MG63 (cell line): Measurements from ENCODE around the gene ACRBP. TPM values are rescaled to one million over a fixed set of nuclear protein-coding genes. Genes with fewer than 3 reads are reported as not detected.
"Not testable (repeated sequence)": the region's sequence is repeated elsewhere in the genome, so short reads cannot be mapped to it uniquely, and the experiment has no call there.

Experiments
- DNase-seq: peaks from one replicate; pipeline ENCODE4 v3.0.0-alpha.2; 2020
- H3K27me3 ChIP-seq: fragments of 250-450 bp; sonication (Bioruptor Pico); 2 replicates; pipeline ENCODE4 v1.5.1; 2020; ENCODE audit warnings: mild to moderate bottlenecking, moderate library complexity
- H3K36me3 ChIP-seq: fragments of 250-450 bp; sonication (Bioruptor Pico); 2 replicates; pipeline ENCODE4 v1.5.1; 2020; ENCODE audit warnings: mild to moderate bottlenecking, moderate library complexity
- H3K4me3 ChIP-seq: fragments of 250-450 bp; sonication (Bioruptor Pico); 2 replicates; pipeline ENCODE4 v1.5.1; 2020; ENCODE audit warnings: mild to moderate bottlenecking, moderate library complexity
- H3K9me3 ChIP-seq: fragments of 250-450 bp; sonication (Bioruptor Pico); 2 replicates; pipeline ENCODE4 v1.5.1; 2020; ENCODE audit warnings: mild to moderate bottlenecking, moderate library complexity
- total RNA-seq: library from RNA; depleted of rRNA; stranded (reverse); fragments of >200 nt; shearing (Covaris generic); gene quantifications from 2 replicates; pipeline ENCODE4 v1.2.3, GENCODE V29; 2014; ENCODE audit warnings: low replicate concordance; rRNA removed

ACRBP gene
- total RNA-seq, 1 experiment from 2014 or later = not detected

DNA sequence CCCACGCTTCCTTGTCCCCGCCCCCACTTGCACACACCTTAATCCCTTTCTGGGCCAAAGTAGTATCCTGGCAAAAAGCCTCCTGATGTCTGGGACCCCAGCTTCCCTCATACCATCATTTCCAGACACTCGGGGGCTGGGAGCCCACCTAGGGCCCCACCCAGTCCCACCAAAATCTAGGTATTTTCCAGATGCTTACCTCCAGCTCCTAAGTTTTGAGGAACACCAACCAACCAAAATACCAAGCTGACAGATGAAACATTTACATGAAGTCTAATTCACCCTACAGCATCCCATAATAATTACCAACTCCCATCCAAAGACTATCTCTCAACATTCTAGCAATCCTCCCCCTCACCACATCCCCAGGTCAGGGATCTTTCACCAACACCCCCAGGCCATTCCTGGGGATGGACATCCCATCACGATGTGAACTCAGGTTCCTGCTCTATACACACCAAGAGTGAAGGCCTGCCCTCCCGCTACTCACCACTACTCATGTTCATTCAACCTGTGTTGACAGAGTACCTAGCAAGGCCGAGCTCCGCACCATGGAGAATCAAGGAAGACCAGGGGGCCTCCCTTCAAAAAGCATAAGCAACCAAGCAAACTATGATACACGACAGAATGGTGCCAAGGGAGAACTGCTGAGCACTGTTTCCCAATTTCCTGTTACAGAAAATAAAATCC is 38.5 kb downstream of the ACRBP start:
- H3K9me3 ChIP-seq = no peaks in the 10 kb centered on the region; the same call in 1 of the 2 replicates
- DNase-seq = no peak
- peaks cover 25% of the 10 kb centered on the region for H3K36me3 ChIP-seq
- H3K4me3 ChIP-seq = no peak overlapping the region
- H3K27me3 ChIP-seq = no peaks in the 10 kb centered on the region

DNA sequence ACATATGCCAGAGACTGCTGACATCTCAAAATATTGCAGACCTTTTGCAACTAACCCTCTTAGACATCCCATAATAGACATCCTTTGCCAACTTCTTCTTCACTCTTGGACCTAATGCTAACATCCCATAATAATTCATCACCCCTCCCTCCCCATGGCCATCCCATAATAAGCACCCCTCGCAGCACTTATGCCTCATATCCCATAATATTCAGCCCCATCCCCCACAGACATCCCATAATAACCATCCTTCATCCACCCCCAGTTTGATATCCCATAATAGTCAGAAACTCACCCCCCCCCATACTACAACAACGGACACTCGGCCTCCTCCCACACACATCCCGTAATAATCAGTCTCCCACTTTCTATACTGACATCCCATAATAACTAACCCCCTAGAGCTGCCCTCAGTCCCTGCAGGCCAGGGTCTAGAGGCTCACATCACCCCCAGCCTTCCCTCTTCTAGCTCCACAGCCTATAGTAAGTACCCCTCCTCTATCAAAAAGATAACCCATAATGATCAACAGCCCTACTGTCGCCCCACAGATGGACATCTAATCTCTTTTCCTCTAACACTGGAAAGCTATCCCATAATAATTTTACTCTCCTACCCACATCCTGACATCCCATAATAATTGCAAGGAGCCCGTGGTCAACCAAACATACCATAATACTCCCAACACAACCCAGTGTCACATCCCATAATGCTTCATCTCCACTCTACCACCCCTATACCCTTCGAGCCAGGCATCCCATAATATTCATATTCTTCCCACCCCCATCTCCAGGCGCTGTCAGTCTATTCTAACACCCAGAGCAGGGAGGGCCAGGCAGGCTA is 39.3 kb downstream of the ACRBP start:
- H3K27me3 ChIP-seq = no peaks in the 10 kb centered on the region
- DNase-seq = peak; percentile 47
- H3K36me3 ChIP-seq = peaks cover 30% of the 10 kb centered on the region
- H3K4me3 ChIP-seq = peak overlapping the region; percentile 18; the same call in 1 of the 2 replicates
- H3K9me3 ChIP-seq = no peaks in the 10 kb centered on the region; the same call in 1 of the 2 replicates

DNA sequence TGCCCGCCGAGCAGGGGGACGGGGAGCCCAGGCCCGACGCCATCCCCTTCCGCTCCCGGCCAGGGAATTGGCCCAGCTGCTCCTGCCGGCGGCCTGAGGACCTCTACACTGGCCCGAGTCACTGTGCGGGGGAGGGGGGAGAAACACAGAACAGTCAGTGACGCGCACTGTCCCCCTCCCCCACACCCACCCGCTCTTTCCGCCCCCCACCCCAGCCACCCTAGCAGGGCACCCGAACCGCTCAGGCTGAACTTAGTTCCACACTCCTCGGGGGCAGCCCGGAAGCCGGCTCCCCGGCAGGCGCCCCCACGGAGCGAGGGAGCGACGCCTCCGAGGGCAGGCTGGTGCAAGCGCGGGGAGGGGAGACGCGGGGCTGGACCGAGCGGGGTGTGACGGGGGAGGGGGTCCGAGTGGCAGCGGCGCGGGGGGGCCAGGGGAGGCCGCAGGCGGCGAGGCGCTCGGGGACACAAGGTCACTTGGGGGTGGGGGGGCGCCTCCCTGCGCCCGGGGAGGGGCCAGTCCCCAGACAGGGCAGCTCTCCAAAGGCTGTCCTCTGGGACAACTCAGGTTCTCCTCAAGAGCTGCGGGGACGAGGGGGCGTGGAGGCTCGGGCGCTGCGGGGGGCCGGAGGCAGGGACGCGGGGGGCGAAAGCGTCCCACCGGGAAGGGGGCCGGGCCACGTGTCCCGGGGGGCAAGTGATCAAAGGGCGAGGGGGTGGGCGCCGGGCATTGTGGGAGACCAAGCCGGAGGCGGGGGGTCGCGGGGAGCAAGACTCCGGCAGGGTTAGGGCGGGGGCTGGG is 40.7 kb downstream of the ACRBP start:
- no peaks in the 10 kb centered on the region; the same call in 1 of the 2 replicates for H3K9me3 ChIP-seq
- peak overlapping the region; percentile 76 for H3K4me3 ChIP-seq
- H3K27me3 ChIP-seq = no peaks in the 10 kb centered on the region
- peaks cover 45% of the 10 kb centered on the region for H3K36me3 ChIP-seq
- peak; percentile 73 for DNase-seq

DNA sequence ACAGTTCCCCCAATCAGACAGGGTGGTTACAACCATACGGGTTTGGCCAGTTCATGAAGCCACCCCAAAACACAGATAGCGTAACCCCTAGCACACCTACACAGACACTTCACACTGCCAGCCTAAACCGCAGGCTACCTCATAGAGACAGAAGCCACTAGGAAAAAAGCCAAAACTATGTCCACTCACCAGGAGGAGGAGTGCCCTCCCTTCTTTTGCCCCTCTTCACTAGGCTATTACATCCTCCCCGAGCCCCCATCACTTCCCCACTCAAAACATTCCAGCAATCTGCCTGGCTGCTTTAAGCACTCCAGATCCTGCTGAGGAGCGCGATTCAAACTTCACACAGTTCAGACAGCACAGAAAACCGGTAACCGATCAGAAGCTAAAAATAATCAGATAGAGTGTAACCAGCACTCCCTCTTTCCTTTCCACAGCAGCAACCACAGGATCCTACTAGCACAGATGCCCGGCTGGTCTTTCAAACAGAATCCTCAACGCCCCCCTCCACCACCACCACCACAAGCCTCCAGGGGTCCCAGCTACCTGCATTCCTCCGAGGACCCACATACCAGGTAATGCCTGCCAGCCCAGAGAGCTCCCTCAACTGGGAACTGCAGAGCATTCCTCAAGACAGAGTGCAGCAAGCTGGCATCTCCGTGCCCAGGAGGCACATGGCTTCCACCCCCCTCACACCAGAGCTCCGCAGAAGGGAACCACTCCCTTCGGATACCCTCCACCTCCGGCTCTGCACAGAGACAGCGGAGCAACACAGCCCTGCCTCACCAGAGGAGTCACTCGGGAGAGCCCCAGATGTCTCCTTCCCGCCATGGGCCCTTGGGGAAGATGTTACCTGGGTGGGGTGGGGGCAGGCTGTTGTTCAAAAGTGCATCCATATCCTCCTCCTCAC is 41.6 kb downstream of the ACRBP start:
- Histone ChIP-seq H3K4me3 (peak overlapping the region; percentile 76), H3K36me3 (peaks cover 53% of the 10 kb centered on the region), H3K9me3 (no peaks in the 10 kb centered on the region; the same call in 1 of the 2 replicates), H3K27me3 (no peaks in the 10 kb centered on the region)
- DNase-seq = peak; percentile 23

DNA sequence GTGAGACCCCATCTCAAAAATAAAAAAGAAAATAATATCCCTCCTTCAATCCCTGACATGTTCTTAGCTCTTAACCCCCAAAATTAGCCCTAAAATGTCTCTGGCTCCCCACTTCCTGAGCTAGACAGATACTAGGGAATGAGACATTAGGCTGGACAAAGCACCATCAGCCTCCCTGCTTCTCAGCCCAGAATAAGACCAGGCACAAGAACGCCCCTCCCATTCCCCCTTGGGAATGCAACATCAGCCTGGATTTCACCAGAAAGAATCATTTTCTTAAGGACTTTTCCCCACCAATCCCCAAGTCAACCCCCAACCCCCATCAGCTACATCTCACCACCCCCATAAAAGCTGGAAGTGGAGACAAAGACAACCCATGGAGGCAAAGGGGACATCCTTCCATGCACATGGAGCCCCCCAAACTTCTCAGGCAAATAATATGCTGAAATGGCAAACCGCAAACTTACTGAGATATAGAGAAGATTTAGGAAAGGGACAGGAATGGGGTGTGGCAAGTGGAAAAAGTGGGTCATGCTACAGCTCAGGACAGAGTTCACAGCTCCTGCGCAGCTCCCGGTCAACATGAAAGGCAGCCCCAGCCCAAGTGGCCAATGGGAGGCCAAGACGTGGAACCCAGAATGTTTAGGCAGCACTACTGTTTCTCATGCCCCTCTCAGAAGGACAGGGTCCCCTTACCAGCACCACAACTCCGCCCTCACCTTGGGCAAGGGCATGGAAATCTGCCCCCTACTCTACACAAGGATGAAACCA is 42.8 kb downstream of the ACRBP start:
- Histone ChIP-seq H3K4me3 (peak overlapping the region; percentile 76), H3K9me3 (no peaks in the 10 kb centered on the region; the same call in 1 of the 2 replicates), H3K36me3 (peaks cover 66% of the 10 kb centered on the region), H3K27me3 (no peaks in the 10 kb centered on the region)
- DNase-seq = peak; percentile 13

DNA sequence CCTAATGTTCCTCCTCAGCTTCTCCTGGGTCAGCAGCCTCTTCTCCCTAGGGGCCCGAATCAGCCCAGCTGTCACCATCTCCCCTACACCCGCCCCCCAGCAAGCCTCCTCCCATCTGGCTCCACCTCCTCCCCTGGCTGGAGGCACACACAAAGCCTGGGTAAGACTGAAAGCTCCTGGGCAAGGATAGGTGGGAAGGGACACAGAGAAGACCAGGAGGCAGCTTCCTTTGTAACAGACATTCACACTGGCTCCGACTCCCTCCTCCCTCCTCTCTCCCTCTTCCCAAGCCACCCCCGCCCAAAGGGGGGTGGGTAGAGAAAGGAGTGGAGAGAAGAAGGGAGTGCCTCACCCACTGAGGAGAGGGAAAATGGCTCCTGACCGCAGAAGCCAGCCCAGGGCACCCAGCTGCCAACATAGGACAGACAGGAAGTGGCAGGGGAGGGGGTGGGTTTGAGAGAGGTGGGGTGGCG is 44.1 kb downstream of the ACRBP start:
- no peaks in the 10 kb centered on the region for H3K27me3 ChIP-seq
- DNase-seq = peak; percentile 40
- no peak overlapping the region for H3K4me3 ChIP-seq
- peaks cover 75% of the 10 kb centered on the region for H3K36me3 ChIP-seq
- H3K9me3 ChIP-seq = no peaks in the 10 kb centered on the region

DNA sequence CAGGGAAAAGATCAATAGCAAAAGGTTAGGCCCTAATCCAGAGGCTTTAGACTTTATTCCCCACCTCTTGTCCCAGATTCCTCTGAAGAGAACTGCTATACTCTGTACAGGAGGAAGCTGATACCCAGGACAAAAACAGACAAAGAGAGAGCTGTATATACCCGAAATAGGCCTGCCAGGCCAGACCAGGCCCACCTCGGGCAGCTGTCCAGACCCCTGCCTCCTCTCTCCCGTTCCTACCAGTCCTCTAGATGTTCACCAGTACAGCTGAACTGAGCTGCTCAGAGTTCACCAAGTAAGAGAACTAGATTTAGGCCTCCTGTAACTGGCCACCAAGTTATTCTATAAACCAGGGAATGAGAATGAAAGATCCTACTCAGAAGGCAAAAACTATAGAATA is 44.7 kb downstream of the ACRBP start:
- Histone ChIP-seq H3K9me3 (no peaks in the 10 kb centered on the region), H3K4me3 (no peak overlapping the region), H3K36me3 (peaks cover 81% of the 10 kb centered on the region), H3K27me3 (no peaks in the 10 kb centered on the region)
- no peak for DNase-seq

DNA sequence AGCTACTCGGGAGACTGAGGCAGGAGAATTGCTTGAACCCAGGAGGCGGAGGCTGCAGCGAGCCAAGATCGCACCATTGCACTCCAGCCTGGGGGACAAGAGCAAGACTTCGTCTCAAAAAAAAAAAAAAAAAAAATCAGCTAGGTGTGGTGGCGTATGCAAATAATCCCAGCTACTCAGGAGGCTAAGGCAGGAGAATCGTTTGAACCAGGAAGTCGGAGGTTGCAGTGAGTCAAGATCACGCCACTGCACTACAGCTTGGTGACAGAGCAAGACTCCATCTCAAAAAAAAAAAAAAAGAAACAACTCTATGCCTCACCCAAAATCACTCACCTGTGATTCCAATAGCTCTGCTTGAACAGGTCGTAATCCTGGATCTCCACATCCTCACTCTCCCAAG is 51.6 kb downstream of the ACRBP start:
- H3K27me3 ChIP-seq, DNase-seq, H3K9me3 ChIP-seq, H3K4me3 ChIP-seq: not testable (repeated sequence)
- peaks cover 90% of the 10 kb centered on the region for H3K36me3 ChIP-seq

DNA sequence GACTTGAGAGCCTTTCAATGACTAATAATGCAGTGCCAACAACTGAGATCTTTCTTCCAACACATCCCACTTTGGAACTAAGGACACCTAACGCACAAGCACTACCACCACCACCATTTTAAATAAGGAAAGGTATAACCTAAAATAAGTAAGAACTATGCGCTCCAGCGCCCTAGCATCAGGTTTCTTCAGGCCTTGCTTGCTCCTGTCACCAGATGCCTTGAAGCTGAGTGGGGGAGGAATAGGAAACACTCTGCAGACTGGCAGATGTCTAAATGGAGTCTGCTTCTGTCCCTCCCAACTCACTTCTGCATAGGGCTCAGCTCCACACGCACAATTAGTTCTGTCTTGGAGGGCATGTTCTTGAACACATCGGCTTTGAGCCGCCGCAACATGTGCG is 55.1 kb downstream of the ACRBP start:
- no peaks in the 10 kb centered on the region for H3K9me3 ChIP-seq
- no peak overlapping the region for H3K4me3 ChIP-seq
- peaks cover 93% of the 10 kb centered on the region for H3K36me3 ChIP-seq
- DNase-seq = no peak
- H3K27me3 ChIP-seq = no peaks in the 10 kb centered on the region

Other genes with a start within 250 kb of the ACRBP start
- gene CD27, start 202.5 kb downstream of the ACRBP start, total RNA-seq = not detected in 2 replicates
- 2.2 TPM in 1 of 2 replicates, not detected in the other for gene TAPBPL, start 195.4 kb downstream of the ACRBP start, total RNA-seq
- gene VAMP1, start 176.8 kb downstream of the ACRBP start, total RNA-seq = 7.1 and 15.3 TPM in 2 replicates
- 140 and 315 TPM in 2 replicates for gene MRPL51, start 154.2 kb downstream of the ACRBP start, total RNA-seq
- 60.2 and 95.9 TPM in 2 replicates for gene NCAPD2, start 153.3 kb downstream of the ACRBP start, total RNA-seq
- gene GAPDH, start 112.9 kb downstream of the ACRBP start, total RNA-seq = 4,502 and 8,561 TPM in 2 replicates
- 6.1 and 13.2 TPM in 2 replicates for gene IFFO1, start 91.4 kb downstream of the ACRBP start, total RNA-seq
- gene NOP2, start 79.1 kb downstream of the ACRBP start, total RNA-seq = 64.5 and 90.4 TPM in 2 replicates
- gene CHD4, start 40.1 kb downstream of the ACRBP start, total RNA-seq = 155 and 166 TPM in 2 replicates
- gene LPAR5, start 11.5 kb downstream of the ACRBP start, total RNA-seq = 0.03 TPM in 1 of 2 replicates, not detected in the other
- gene ING4, start 15.7 kb upstream of the ACRBP start, total RNA-seq = 30.1 and 33.1 TPM in 2 replicates
- 9.3 and 21.9 TPM in 2 replicates for gene ZNF384, start 41.9 kb upstream of the ACRBP start, total RNA-seq
- not detected in 2 replicates for gene PIANP, start 53.4 kb upstream of the ACRBP start, total RNA-seq
- gene COPS7A, start 76.6 kb upstream of the ACRBP start, total RNA-seq = 91.3 and 125 TPM in 2 replicates
- gene MLF2, start 105.7 kb upstream of the ACRBP start, total RNA-seq = 178 and 274 TPM in 2 replicates
- gene PTMS, start 118.9 kb upstream of the ACRBP start, total RNA-seq = 272 and 328 TPM in 2 replicates
- gene LAG3, start 125.1 kb upstream of the ACRBP start, total RNA-seq = 0.17 TPM in 1 of 2 replicates, not detected in the other
- not detected in 2 replicates for gene CD4, start 142.1 kb upstream of the ACRBP start, total RNA-seq
- gene GPR162, start 174.4 kb upstream of the ACRBP start, total RNA-seq = not detected in 2 replicates
- 19.4 and 45.6 TPM in 2 replicates for gene P3H3, start 181.0 kb upstream of the ACRBP start, total RNA-seq
- 0.43 TPM in 1 of 2 replicates, not detected in the other for gene GNB3, start 193.5 kb upstream of the ACRBP start, total RNA-seq
- gene CDCA3, start 203.9 kb upstream of the ACRBP start, total RNA-seq = 29.8 and 110 TPM in 2 replicates
- 104 and 143 TPM in 2 replicates for gene USP5, start 204.7 kb upstream of the ACRBP start, total RNA-seq
- gene TPI1, start 220.1 kb upstream of the ACRBP start, total RNA-seq = 1,500 and 1,845 TPM in 2 replicates
- 11.4 and 19.9 TPM in 2 replicates for gene SPSB2, start 225.9 kb upstream of the ACRBP start, total RNA-seq